ENCODE measurements around the gene NUPR1.

Gene NUPR1

GRCh38 chr16:28542646-28543045 lies 3.9 kb upstream of the NUPR1 start:
- Histone ChIP-seq H3K27ac (ENCODE audit: low read length) (no peak overlapping the region), H4K20me1 (ENCODE audit: insufficient read depth, low read length) (no peaks in the 10 kb centered on the region), H3K9me2 (replicated peaks; ENCODE audit: insufficient read depth, low read length) (no peaks in the 10 kb centered on the region), H3K36me3 (replicated peaks; ENCODE audit: insufficient read depth, low read length) (no peaks in the 10 kb centered on the region), H3K4me3 (ENCODE audit: low read length) (no peak overlapping the region), H3K27me3 (replicated peaks; ENCODE audit: insufficient read depth, low read length) (0 out of 2 replicates have a peak, but pooled peaks cover under 1% of the 10 kb centered on the region), H3K4me2 (ENCODE audit: low read depth, low read length) (no peak overlapping the region), H3K9me3 (replicated peaks; ENCODE audit: insufficient read depth, low read length) (no peaks in the 10 kb centered on the region), H3K79me2 (ENCODE audit: low read length) (no peaks in the 10 kb centered on the region), H3K9ac (ENCODE audit: low read length) (no peak overlapping the region), H3F3A (ENCODE audit: insufficient read depth, low read length) (no peaks in the 10 kb centered on the region), H3K4me1 (ENCODE audit: low read length) (no peaks in the 10 kb centered on the region), H2AFZ (ENCODE audit: low read length) (no peak overlapping the region)
- TF ChIP-seq EZH2phosphoT487 (IDR thresholded peaks at IDR 0.05; ENCODE audit: low read length) (no peak), EZH2 (optimal IDR thresholded peaks at IDR 0.05; ENCODE audit: low read depth, low read length) (no peak), CTCF (IDR thresholded peaks at IDR 0.05; ENCODE audit: low read length) (no peak)
- no peak for DNase-seq

GRCh38 chr16:28540346-28540745 lies 1.6 kb upstream of the NUPR1 start:
- no peaks in the 10 kb centered on the region for H3K9me2 ChIP-seq (replicated peaks; ENCODE audit: insufficient read depth, low read length)
- DNase-seq = no peak
- TF ChIP-seq CTCF (IDR thresholded peaks at IDR 0.05; ENCODE audit: low read length) = no peak
- TF ChIP-seq EZH2phosphoT487 (IDR thresholded peaks at IDR 0.05; ENCODE audit: low read length) = no peak
- no peak overlapping the region for H3K27ac ChIP-seq (ENCODE audit: low read length)
- no peak overlapping the region for H3K9ac ChIP-seq (ENCODE audit: low read length)
- H3K27me3 ChIP-seq (replicated peaks; ENCODE audit: insufficient read depth, low read length) = no peaks in the 10 kb centered on the region
- no peaks in the 10 kb centered on the region for H4K20me1 ChIP-seq (ENCODE audit: insufficient read depth, low read length)
- no peaks in the 10 kb centered on the region for H3K9me3 ChIP-seq (replicated peaks; ENCODE audit: insufficient read depth, low read length)
- H3K79me2 ChIP-seq (ENCODE audit: low read length) = no peaks in the 10 kb centered on the region
- no peak overlapping the region for H3K4me3 ChIP-seq (ENCODE audit: low read length)
- H3K4me2 ChIP-seq (ENCODE audit: low read depth, low read length) = no peak overlapping the region
- H3K36me3 ChIP-seq (replicated peaks; ENCODE audit: insufficient read depth, low read length) = no peaks in the 10 kb centered on the region
- H3F3A ChIP-seq (ENCODE audit: insufficient read depth, low read length) = no peaks in the 10 kb centered on the region
- H3K4me1 ChIP-seq (ENCODE audit: low read length) = no peaks in the 10 kb centered on the region
- H2AFZ ChIP-seq (ENCODE audit: low read length) = no peak overlapping the region

GRCh38 chr16:28537964-28538732 lies 626 bp downstream of the NUPR1 start:
- no peak overlapping the region for H3K9ac ChIP-seq (ENCODE audit: low read length)
- H3K27me3 ChIP-seq (replicated peaks; ENCODE audit: insufficient read depth, low read length) = no peaks in the 10 kb centered on the region
- TF ChIP-seq CTCF (IDR thresholded peaks at IDR 0.05; ENCODE audit: low read length) (no peak), EZH2phosphoT487 (IDR thresholded peaks at IDR 0.05; ENCODE audit: low read length) (no peak), EZH2 (optimal IDR thresholded peaks at IDR 0.05; ENCODE audit: low read depth, low read length) (no peak)
- no peaks in the 10 kb centered on the region for H3K9me2 ChIP-seq (replicated peaks; ENCODE audit: insufficient read depth, low read length)
- H3K9me3 ChIP-seq (replicated peaks; ENCODE audit: insufficient read depth, low read length) = no peaks in the 10 kb centered on the region
- H2AFZ ChIP-seq (ENCODE audit: low read length) = no peak overlapping the region
- no peaks in the 10 kb centered on the region for H4K20me1 ChIP-seq (ENCODE audit: insufficient read depth, low read length)
- no peaks in the 10 kb centered on the region for H3F3A ChIP-seq (ENCODE audit: insufficient read depth, low read length)
- H3K36me3 ChIP-seq (replicated peaks; ENCODE audit: insufficient read depth, low read length) = no peaks in the 10 kb centered on the region
- no peak for DNase-seq
- H3K27ac ChIP-seq (ENCODE audit: low read length) = no peak overlapping the region
- no peak overlapping the region for H3K4me3 ChIP-seq (ENCODE audit: low read length)
- no peak overlapping the region for H3K4me2 ChIP-seq (ENCODE audit: low read depth, low read length)
- H3K4me1 ChIP-seq (ENCODE audit: low read length) = no peaks in the 10 kb centered on the region
- no peaks in the 10 kb centered on the region for H3K79me2 ChIP-seq (ENCODE audit: low read length)

Measured in MM.1S (cell line).